ENCODE measurements around the gene NEURL3. TPM values are rescaled to one million over a fixed set of nuclear protein-coding genes. Genes with fewer than 3 reads are reported as not detected.

NEURL3 gene
- total RNA-seq, 1 donor, result not detected

- H3K36me3 ChIP-seq (ENCODE audit: insufficient read depth, low read length), result no peaks in the 10 kb centered on the region
- peak within 1 kb of the TSS; percentile 70 for H2AFZ ChIP-seq (ENCODE audit: low read length)
- H3K27ac ChIP-seq (ENCODE audit: low read depth, low read length), result no peak within 1 kb of the TSS
- peaks cover 20% of the 10 kb centered on the region for H3K79me2 ChIP-seq (ENCODE audit: insufficient read depth, low read length)
- peak within 1 kb of the TSS; percentile 83 for H3K4me3 ChIP-seq (ENCODE audit: insufficient read depth, low read length)
- H3K4me2 ChIP-seq (ENCODE audit: insufficient read depth, low read length), result peak within 1 kb of the TSS; percentile 90
- TF ChIP-seq CTCF (IDR thresholded peaks at IDR 0.05; ENCODE audit: extremely low read depth, low read depth, low read length), result no peak
- H3K9me3 ChIP-seq (ENCODE audit: low read depth, low read length), result no peaks in the 10 kb centered on the region
- no peaks in the 10 kb centered on the region for H3K27me3 ChIP-seq (ENCODE audit: insufficient read depth, low read length)
- DNase-seq (ENCODE audit: insufficient read length, low spot score, missing footprints), result peak; percentile 99
- peaks cover 48% of the 10 kb centered on the region for H3K4me1 ChIP-seq (ENCODE audit: insufficient read depth, low read length)
- peaks cover 36% of the 10 kb centered on the region for H4K20me1 ChIP-seq (ENCODE audit: insufficient read depth, low read length)
These were observed 31.4 kb upstream of the NEURL3 start, which contains the start of gene ARID5A for GRCh38 chr2:96536445-96537065. Gene ARID5A (plus strand): TSS chr2:96536752. CDS start chr2:96536827, 75 bp downstream.

GRCh38 chr2:96535331-96535730, 30.2 kb upstream of the NEURL3 start:
- Histone ChIP-seq H3K4me1 (ENCODE audit: insufficient read depth, low read length) (peaks cover 53% of the 10 kb centered on the region), H2AFZ (ENCODE audit: low read length) (no peak overlapping the region), H3K9me3 (ENCODE audit: low read depth, low read length) (no peaks in the 10 kb centered on the region), H3K27ac (ENCODE audit: low read depth, low read length) (no peak overlapping the region), H3K36me3 (ENCODE audit: insufficient read depth, low read length) (no peaks in the 10 kb centered on the region), H3K27me3 (ENCODE audit: insufficient read depth, low read length) (no peaks in the 10 kb centered on the region), H3K79me2 (ENCODE audit: insufficient read depth, low read length) (peaks cover 20% of the 10 kb centered on the region), H3K4me2 (ENCODE audit: insufficient read depth, low read length) (no peak overlapping the region), H3K4me3 (ENCODE audit: insufficient read depth, low read length) (no peak overlapping the region), H4K20me1 (ENCODE audit: insufficient read depth, low read length) (peaks cover 31% of the 10 kb centered on the region)
- no peak for TF ChIP-seq CTCF (IDR thresholded peaks at IDR 0.05; ENCODE audit: extremely low read depth, low read depth, low read length)
- no peak for DNase-seq (ENCODE audit: insufficient read length, low spot score, missing footprints)

GRCh38 chr2:96534701-96535181, 29.6 kb upstream of the NEURL3 start:
- DNase-seq (ENCODE audit: insufficient read length, low spot score, missing footprints), result no peak
- no peak for TF ChIP-seq CTCF (IDR thresholded peaks at IDR 0.05; ENCODE audit: extremely low read depth, low read depth, low read length)

GRCh38 chr2:96534141-96534540, 29.0 kb upstream of the NEURL3 start:
- Histone ChIP-seq H3K27ac (ENCODE audit: low read depth, low read length) (peak overlapping the region; percentile 93), H3K4me1 (ENCODE audit: insufficient read depth, low read length) (peaks cover 50% of the 10 kb centered on the region), H3K27me3 (ENCODE audit: insufficient read depth, low read length) (no peaks in the 10 kb centered on the region), H3K4me2 (ENCODE audit: insufficient read depth, low read length) (peak overlapping the region; percentile 74), H4K20me1 (ENCODE audit: insufficient read depth, low read length) (peaks cover 19% of the 10 kb centered on the region), H3K4me3 (ENCODE audit: insufficient read depth, low read length) (peak overlapping the region; percentile 41), H2AFZ (ENCODE audit: low read length) (no peak overlapping the region), H3K9me3 (ENCODE audit: low read depth, low read length) (no peaks in the 10 kb centered on the region), H3K36me3 (ENCODE audit: insufficient read depth, low read length) (no peaks in the 10 kb centered on the region), H3K79me2 (ENCODE audit: insufficient read depth, low read length) (peaks cover 18% of the 10 kb centered on the region)
- TF ChIP-seq CTCF (IDR thresholded peaks at IDR 0.05; ENCODE audit: extremely low read depth, low read depth, low read length), result no peak
- DNase-seq (ENCODE audit: insufficient read length, low spot score, missing footprints), result no peak

More at GRCh38 chr2:96534701-96535181, 29.6 kb upstream of the NEURL3 start:
- Histone ChIP-seq H2AFZ (ENCODE audit: low read length) (no peak overlapping the region), H3K4me2 (ENCODE audit: insufficient read depth, low read length) (no peak overlapping the region), H3K27me3 (ENCODE audit: insufficient read depth, low read length) (no peaks in the 10 kb centered on the region), H3K36me3 (ENCODE audit: insufficient read depth, low read length) (no peaks in the 10 kb centered on the region), H4K20me1 (ENCODE audit: insufficient read depth, low read length) (peaks cover 25% of the 10 kb centered on the region), H3K4me3 (ENCODE audit: insufficient read depth, low read length) (no peak overlapping the region), H3K9me3 (ENCODE audit: low read depth, low read length) (no peaks in the 10 kb centered on the region), H3K4me1 (ENCODE audit: insufficient read depth, low read length) (peaks cover 48% of the 10 kb centered on the region), H3K79me2 (ENCODE audit: insufficient read depth, low read length) (peaks cover 20% of the 10 kb centered on the region), H3K27ac (ENCODE audit: low read depth, low read length) (no peak overlapping the region)
